NCI-H526 (cell line): ENCODE results near the gene PDZD2.

Source experiments
- DNase-seq, 2 experiments: peaks; one replicate each; lab custom pipeline; 2025; lab: John Stamatoyannopoulos, UW

Gene PDZD2

DNA sequence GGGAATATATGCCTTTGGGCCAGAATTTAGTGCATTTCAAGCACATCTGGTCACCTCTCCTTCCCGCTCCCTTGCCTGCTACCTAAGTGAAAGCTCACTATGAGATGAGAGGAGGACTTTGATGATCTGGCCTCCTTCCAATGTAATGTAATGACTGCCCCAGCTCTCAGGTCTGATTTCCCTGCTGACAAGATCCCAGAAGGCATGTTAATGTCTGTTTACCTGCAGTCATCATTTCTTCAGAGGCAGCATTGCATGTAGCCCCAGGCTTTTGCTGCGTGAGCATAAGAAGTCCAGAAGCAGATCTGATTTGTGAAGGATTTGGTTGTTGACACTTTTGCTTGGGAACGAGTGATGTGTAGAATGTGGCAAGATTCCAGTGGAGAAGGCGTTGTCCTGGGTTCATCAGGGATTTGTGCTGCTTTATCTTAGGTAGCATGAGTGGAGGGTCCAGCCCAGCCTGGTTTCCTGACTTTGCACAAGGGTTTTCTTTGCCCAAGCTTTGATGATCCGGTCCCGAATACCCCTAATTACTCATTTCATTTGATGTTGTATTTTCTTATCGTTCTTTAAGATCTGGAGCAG, 342.5 kb downstream of the PDZD2 start:
- DNase-seq = no peak

DNA sequence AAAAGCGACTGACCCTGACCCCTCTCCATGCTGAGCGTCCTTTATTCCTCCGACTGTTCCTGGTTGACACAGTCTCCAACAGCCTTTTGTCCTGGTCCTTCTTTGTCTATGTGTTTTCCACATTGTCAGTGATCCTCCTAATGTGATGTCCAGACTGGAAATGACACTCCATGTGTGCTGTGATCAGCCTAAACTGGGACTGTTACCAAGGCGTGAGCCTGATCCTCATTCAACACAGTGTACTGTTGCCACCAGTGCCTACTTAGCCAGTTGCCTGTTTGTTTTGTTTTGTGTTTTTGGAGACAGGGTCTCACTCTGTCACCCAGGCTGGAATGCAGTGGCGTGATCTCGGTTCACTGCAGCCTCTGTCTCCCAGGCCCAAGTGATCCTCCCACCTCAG, 343.1 kb downstream of the PDZD2 start:
- no peak for DNase-seq

DNA sequence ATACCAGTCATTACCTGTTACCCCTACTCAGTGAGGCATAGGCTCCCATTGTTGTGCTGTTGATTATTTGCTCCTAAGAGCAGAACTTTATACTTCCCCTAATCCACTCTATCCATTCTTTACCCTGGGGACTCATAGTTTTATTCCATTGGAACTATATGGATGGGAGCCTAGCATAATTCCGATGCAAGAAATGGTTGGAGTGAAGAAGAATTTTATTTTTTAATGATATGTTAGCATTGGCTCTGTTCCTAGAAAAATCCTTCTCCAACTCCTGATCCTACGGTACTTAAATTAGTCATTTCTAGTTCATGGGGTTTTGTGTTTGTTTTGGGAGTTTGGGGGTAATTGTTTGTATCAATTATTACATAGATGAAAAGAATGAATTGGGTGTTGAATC, 343.7 kb downstream of the PDZD2 start:
- DNase-seq = no peak

DNA sequence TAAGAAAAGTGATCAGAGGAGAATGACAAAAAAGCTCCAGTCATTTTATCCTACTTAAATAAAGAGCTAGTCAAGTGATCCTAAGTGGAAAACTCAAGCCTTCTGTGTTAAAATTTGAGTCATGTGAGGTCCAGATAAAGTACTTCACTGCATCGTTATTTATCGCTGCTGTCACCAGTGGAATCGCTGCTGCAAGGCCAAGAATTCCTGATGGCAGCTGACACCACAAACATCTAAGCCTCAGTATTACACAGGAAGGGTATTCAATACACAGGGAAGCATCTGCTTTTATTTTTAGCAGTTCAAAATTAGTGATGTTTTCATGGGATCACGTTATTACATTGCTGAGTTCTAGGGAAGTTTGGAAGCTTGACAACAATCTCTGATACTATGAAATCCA, 344.9 kb downstream of the PDZD2 start:
- DNase-seq = no peak

DNA sequence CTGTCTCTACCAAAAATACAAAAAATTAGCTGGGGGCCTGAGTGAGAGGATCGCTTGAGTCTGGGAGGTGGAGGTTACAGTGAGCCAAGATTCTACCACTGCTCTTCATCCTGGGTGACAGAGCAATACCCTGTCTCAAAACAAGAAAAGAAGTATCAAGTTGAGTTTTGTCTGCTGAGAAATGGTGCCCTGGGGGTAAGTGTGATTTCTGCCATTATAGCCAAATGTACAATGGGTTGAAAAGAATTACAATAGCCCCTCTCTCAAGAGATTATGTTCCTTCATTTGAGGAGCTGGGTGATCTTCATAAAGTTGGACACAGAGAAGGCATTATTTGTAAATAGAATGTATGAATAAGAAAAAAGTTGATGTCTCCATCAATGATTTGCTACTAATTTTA, 345.8 kb downstream of the PDZD2 start:
- DNase-seq = no peak

DNA sequence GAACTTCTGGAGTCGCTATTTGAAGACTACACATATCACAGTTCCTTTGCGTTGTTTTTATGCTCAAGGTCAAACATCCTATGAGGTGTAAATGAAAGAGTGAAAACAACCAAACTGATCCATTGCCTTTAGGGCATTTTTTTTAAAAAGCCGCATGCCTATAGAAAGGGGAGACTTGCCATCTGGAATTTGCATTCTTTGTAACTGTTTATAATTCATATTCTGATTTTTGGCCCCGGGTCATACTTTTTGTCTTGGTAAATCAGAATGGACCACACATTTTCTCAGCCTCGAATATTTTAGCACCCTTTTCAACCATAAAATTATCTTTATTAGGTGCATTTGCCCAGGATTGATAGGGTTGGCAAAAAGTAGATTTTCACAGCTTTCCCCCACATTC, 347.2 kb downstream of the PDZD2 start:
- DNase-seq = no peak

DNA sequence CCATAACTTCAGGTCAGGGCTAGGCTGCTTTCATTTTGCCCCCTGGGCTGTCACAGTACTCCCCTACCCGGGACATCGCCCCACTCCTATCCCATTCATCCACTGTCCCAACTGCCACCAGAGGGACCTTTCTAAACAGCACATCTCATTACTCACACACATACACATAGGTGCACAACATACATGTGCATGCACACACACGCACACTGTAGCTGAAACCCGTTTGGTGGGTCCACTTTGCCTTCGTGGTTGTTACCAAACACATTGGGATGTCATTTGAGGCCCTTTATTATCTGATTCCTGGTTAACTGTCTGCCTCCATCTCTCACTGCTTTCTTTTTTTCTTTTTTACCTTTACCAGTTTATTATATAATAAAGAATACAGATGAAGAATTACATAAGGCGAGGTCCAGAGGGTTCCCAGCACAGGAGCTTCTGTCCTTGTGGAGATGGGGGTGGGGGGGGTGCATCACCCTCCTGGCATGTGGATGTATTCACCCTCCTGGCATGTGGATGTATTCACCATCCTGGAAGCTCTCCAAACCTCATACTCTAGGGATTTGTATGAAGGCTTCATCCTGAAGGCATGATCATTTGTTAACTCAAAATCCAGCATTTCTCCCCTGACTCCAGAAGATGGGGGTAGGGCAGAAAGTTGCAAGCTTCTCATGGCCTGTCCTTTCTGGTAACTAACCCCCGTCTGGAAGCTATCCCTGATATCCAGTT, 349.2 kb downstream of the PDZD2 start:
- DNase-seq = no peak

DNA sequence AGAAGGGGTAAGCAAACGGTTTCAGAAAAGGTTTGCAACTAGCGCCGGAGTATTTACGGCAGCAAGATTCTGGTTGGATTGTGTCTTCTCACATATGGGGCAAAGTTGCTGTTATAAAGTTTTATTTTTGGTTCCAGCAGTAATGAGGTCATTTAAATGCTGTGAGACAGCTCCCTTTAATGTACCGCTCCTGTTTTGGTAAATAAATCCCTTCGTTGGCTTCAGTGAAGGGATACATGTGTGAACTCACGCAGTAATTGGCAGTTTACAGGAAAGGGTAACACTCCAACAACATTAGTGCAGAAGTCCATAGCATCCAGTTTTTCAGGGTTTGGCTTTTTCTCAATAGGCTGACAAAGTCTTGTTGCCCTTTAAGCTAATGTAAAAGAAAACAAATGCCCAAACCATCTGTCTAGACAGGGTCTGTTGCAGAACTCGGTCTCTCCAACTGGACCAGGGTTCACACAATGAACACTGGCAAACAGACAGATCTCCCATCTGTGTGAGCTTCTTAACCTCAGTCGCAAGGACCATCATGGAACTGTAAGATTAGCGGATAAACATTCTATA, 351.2 kb downstream of the PDZD2 start:
- no peak for DNase-seq

DNA sequence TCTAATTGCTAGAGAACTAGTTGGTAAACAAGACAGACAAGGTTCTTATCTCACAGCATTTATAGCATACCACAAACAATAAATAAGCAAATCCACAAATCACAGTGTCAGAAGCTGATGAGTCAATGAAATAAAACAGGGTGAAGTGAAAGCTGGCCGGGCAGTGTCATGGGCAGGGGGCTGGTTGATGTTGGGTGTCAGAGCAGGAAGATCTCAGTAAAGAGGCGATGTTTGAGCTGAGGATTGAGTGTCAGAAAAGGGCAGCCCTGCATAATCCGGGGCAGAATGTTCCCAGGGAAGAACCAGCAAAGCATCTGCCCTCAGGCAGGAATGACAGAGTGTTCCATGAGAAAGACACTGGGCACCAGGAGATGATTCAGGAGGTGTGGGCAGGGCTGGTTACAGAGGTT, 351.8 kb downstream of the PDZD2 start:
- no peak for DNase-seq

DNA sequence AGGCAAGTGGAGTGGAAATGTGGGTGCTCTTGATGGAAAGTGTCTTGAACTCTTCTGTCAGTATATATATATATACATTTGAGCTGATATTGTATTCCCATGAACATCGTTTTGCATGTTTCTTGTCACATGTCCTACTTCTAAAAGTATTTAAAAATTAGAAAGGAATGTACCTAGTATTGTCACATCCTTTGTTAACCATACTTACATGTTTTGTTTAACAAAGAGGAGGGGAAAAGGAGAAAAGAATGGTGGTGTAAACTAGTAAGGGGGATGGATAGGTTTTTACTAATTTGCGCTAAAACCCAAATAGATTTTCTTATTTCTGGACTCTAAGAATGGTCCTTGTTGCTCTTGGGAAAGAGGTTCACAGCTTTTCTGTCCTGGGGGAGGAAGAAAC, 353.4 kb downstream of the PDZD2 start:
- DNase-seq = no peak

DNA sequence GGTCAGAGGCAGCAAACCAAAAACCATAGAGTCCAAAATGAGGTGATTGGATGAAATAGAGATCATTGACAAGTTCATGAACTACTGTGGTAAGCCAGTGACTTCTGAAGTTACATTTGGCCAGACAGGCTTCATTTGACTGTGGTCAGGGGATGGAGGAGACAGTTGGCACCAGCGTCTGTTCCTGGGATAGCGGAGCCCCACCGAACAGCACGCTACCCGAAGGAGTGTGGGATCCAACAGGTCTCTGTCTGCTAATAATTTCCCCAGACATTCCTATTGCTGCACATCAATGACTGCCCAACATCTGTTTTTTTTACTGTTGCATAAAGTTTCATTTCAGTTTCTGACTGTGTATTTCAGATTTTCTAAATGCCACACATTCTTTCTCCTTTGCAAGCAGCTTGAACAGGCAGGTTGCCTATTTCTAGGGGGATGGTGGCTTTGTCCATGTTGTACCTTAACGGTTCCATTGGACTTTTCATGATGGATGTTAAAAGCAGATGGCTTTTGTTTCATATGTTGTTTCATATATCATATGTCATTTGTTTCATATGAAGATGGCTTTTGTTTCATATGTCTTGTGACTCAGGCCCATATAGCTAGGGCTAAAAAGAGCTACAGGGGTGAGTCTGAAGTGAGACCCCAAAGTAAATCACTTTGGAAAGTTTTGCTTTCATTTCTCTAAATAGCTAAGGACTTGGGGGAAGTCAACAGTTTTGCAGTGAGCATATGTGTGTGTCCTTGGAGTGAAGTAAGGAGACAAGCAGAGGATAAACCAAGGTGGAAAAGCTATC, 354.4 kb downstream of the PDZD2 start:
- no peak for DNase-seq

DNA sequence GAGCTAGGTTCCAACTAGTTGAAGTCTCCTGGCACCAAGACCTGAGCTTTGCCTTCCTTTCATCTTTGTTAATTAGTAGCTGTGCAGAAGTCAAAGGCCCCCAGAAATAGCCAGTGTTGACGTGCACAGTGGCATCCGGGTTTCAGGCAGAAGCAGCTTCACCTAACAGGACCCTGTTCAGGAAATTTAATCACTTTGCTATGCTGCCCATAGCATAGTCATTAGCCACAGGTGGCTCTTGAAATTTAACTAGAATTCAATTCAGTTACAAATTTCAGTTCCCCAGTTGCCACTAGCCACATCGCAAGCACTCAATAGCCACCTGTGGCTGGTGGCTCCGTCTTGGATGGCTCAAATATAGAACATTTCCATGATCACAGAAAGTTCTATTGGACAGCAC, 356.1 kb downstream of the PDZD2 start:
- DNase-seq = no peak

DNA sequence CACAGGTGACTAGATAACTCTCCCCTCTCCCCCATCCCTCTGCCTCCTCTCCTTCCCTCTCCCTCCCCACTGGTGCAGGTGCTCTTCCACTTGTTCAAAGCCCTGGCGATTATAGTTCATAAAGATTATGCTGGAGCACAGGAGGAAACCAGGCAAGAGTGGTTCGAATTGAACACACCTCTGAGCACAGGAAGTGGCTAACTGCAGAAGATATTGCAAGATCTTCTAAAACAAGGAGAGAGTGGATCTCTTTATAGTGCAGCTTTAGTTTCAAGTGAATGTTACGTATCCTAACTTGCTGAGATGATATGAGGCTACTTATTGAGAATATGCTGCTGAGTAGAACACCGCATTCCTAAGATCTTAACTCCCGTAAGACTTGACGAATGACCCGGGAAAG, 356.8 kb downstream of the PDZD2 start:
- DNase-seq = no peak

DNA sequence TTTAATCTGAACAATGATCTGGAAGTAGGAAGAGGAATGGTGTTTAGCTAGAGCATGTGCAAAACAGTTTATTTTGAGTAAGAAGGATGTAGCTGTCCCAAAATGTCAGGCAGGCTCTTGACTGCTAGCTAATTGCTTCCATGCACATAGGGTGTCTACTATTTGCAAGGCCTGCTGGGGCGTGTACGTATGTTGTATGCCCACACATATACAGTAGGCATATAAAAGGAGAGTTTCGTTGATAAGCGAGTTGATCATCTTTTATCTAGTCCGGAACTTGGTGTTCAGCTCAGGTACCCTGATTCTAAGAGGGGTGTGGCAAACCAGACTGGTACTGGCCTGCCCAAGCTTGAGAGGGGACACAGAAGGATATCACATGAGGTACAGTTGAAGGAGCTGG, 358.0 kb downstream of the PDZD2 start:
- no peak for DNase-seq

DNA sequence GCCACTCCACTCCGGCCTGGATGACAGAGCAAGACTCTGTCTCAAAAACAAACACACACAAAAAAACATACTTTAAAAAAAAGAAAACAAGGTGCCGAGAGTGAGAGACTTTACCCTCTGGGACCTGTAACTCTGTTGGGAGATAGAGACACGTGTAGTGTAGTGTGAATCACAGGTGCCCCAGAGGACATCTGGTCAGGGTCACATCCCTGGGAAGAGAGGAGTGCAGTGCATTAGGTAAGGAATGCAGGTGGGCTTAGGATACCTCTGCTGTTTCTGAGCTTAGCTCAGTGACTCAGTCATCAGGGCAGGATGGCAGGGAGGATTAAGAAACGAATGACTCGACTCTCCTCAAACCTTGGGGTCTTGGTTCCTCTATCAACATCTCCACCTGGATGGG, 360.5 kb downstream of the PDZD2 start:
- no peak for DNase-seq

DNA sequence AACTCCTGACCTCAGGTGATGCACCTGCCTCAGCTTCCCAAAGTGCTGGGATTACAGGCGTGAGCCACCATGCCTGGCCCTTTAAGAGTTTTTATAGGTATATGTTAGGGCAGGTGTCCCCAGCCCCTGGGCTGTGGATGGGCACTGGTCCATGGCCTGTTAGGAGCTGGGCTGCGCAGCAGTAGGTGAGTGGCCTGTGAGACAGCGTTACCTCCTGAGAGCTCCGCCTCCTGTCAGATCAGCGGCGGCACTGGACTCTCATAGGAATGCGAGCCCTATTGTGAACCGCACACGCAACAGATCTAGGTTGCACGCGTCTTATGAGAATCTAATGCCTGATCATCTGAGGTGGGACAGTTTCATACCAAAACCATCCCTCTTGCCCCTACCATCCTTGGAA, 361.8 kb downstream of the PDZD2 start:
- no peak for DNase-seq

DNA sequence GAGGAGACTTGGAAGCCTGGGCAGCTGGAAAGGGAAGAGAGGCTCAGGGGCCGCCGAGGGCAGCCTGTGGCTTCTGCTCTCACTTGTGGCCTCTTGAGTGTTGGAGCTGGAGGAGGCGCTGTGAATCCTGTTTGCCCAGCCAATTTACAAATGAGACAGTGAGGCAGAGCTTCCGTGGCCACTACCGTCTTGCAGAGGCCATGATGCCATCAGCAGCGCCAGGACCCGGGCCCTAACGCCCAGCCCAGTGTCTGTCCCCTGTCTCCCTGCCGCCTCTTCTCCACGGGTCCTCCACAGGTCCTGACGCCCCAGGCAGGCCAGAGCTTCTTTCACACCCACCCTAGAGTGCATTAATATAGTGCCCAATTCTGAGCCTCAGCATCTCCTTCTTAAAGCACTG, 362.4 kb downstream of the PDZD2 start:
- no peak for DNase-seq

DNA sequence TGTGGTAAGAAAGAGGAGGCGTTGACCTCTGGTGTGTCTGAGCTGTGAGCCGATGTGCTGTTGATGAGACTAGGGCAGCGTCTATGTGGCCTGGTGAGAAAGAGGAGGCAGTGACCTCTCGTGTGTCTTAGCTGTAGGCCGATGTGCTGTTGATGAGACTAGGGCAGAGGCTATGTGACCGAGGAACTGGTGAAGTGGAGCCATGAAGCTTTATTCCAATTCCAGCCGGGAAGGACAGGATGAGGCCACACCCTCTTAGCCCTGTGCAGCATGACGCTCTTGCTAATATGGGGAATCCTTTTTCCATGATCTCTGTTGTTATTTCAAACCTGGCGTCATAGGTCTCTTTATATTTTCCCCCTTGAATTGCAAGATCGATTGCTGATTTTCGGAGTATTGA, 362.8 kb downstream of the PDZD2 start:
- no peak for DNase-seq

DNA sequence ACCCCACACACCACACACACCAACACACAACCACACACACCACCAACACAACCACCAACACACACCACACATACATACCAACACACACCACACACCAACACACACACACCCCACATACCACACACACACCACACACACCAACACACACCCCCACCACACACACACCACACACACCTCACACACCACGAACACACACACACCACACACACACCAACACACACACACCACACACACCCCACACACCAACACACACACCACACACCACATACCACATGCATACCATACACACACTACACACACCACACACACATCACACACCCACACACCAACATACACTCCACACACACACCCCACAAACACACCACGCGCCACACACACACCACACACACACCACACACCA, 363.8 kb downstream of the PDZD2 start:
- DNase-seq = no peak

DNA sequence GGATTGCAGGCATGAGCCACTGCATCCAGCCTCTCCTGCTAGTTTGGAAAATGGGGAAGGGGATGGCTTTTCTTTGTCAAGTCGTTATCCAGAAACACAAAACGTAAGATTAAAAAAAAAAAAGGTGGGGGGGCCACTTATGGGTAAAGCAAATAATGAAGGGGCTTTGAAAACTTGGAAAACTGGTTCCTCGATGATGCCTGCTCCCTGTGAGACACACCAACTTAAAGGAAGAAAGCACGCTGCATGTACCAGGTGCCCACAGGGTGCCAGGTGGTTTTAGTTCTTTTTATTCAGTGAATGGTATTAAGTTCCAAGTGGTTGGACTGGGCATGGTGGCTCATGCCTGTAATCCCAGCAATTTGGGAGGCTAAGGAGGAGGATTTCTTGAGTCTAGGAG, 365.1 kb downstream of the PDZD2 start:
- no peak for DNase-seq

DNA sequence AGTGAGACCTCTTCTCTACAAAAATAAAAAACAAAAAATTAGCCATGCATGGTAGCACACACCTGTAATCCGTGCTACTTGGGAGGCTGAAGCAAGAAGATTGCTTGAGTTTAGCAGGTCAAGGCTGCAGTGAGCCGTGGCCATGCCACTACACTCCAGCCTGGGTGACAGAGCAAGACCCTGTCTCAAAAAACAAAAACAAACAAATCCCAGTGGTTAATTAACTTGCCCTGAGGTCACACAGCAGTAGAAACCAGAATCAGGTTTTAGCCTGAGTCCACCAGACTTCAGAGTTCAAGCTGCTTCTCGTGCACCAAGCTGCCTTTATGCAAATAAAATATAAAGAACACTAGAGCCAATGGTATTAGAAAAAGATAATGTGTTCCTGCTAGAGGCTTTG, 365.5 kb downstream of the PDZD2 start:
- peak in 1 of 2 experiments; percentile 17 for DNase-seq

DNA sequence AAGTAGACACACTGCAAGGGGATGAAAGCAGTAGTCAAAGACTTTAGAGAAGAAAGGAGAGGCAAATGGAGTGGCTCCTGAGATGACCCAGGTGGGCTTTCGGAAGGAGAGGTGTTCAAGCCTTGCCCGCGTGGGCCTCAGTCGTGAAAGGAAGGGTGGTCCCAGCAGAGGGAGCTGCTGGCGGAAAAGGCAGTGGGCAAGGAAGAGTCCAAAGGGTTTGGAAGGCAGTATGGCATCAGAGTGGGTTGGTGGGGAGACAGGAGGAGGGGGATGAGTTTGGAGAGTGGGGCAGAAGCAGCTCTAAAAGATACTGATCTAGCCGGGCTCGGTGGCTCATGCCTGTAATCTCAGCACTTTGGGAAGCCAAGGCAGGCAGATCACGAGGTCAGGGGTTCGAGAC, 369.8 kb downstream of the PDZD2 start:
- DNase-seq = no peak

DNA sequence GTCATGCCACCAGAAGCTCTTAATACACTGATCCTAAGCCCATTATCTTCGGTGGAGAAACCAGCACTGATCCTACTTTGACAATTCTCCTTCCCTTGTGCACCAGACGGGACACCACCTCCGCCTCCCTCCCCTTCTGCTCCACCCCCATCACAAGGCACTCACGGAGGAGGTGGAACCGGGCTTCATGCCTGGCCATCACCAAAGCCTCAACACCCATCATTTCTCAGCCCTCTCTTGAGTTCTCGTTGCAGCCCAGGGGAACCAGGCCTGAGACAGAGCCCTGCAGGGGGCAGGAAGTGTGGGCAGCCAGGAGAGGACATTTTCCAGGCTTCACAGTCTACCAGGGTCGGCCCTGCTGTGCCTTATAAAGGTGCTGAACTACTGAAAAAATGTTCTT, 374.7 kb downstream of the PDZD2 start:
- no peak for DNase-seq
